ENCODE results near the gene RPS6KA5. TPM values are rescaled to one million over a fixed set of nuclear protein-coding genes. Genes with fewer than 3 reads are reported as not detected.
A peak's percentile ranks its signal among the peaks of the same experiment; 100 is the strongest.
"Not testable (repeated sequence)": the region's sequence is repeated elsewhere in the genome, so short reads cannot be mapped to it uniquely, and the experiment has no call there.

Gene RPS6KA5
- total and polyA plus RNA-seq, 2 donors (not counting 1 experiment from before 2014, with no cell fraction given) = 0.59 to 2.0 TPM

DNA sequence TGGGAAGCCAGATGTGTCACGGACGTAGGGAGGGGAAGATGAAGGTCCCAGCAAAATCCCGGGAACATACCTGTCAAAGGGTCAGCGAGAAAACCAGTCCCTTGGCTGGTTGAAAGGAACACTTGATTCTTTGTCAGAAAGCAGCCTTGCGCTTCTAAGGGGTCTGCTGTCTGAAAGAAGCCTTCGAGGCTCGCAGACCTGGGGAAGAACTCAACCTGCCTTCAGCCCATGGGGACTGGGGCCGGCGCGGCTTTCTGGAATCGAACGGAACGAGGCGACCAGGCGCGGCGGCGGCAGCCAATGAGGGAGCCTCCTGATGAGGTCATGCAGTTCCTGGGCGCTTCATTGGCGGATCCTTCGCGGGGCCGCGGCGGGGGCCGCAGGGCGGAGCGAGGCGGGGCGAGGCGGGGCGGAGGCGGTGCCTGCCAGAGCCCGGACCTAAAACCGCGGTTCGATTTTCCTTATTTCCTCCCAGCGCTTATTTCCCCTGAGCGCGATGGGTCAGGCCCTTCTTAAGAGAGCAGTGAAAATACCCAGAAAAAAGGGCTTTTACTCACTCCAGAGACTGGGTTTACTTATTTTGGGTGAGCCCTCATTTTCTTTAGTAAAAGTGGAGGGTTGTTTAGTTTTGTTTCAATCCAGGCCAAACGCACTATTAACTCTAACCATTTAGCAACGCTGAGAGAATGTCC, 232.4 kb downstream of the RPS6KA5 start:
- Histone ChIP-seq H3K4me1 (ENCODE audit: control insufficient read depth, extremely low read depth, insufficient read depth, low read length) (peaks cover 6% of the 10 kb centered on the region), H2AFZ (ENCODE audit: low read length) (peak overlapping the region; percentile 93), H3K36me3 (ENCODE audit: control insufficient read depth, insufficient read depth, low read length) (no peaks in the 10 kb centered on the region), H3K79me2 (ENCODE audit: control insufficient read depth, insufficient read depth, low read length) (no peaks in the 10 kb centered on the region), H3K27me3 (ENCODE audit: control insufficient read depth, insufficient read depth, low read length) (no peaks in the 10 kb centered on the region), H3K4me2 (ENCODE audit: extremely low read depth, insufficient read depth, low read length) (peak overlapping the region; percentile 94), H3K27ac (ENCODE audit: insufficient read depth, low read length) (no peak overlapping the region), H4K20me1 (ENCODE audit: control insufficient read depth, extremely low read depth, insufficient read depth, low read length) (no peaks in the 10 kb centered on the region), H3K9ac (ENCODE audit: insufficient read depth, low read length) (no peak overlapping the region), H3K4me3 (replicated peaks in 1 of 4; ENCODE audit: control extremely low read depth in 1 of 4, insufficient read depth in 1 of 4, low read depth in 3 of 4, low read length in 4 of 4) (peak overlapping the region; percentile 35 to 52 (median 42)), H3K9me3 (ENCODE audit: control insufficient read depth, insufficient read depth, low read depth, low read length) (no peaks in the 10 kb centered on the region)
- peak; percentile 77 to 81 for DNase-seq (ENCODE audit: low read depth in 2 of 2)
- no peak for TF ChIP-seq EZH2 (IDR thresholded peaks at IDR 0.05; ENCODE audit: low read length, missing control alignments)
- TF ChIP-seq, protein P1, sequence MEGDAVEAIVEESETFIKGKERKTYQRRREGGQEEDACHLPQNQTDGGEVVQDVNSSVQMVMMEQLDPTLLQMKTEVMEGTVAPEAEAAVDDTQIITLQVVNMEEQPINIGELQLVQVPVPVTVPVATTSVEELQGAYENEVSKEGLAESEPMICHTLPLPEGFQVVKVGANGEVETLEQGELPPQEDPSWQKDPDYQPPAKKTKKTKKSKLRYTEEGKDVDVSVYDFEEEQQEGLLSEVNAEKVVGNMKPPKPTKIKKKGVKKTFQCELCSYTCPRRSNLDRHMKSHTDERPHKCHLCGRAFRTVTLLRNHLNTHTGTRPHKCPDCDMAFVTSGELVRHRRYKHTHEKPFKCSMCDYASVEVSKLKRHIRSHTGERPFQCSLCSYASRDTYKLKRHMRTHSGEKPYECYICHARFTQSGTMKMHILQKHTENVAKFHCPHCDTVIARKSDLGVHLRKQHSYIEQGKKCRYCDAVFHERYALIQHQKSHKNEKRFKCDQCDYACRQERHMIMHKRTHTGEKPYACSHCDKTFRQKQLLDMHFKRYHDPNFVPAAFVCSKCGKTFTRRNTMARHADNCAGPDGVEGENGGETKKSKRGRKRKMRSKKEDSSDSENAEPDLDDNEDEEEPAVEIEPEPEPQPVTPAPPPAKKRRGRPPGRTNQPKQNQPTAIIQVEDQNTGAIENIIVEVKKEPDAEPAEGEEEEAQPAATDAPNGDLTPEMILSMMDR (conservative IDR thresholded peaks at IDR 0.05 in 1 of 2, IDR thresholded peaks at IDR 0.05 in 1 of 2; ENCODE audit: low read depth in 1 of 2, low read length in 2 of 2) = no peak

DNA sequence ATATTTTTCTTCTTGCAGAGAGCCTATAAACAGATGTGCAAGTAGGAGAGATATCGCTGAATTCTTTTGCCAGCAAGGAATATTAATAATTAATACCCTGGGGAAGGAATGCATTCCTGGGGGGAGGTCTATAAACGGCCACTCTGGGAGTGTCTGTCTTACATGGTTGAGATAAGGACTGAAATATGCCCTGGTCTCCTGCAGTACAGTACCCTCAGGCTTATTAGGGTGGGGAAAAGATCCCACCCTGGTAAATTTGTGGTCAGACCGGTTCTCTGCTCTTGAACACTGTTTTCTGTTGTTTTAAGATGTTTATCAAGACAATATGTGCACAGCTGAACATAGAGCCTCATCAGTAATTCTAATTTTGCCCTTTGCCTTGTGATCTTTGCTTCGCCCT, 236.9 kb downstream of the RPS6KA5 start:
- not testable (repeated sequence) for H3K36me3 ChIP-seq (ENCODE audit: control insufficient read depth, insufficient read depth, low read length); H3K27me3 ChIP-seq (ENCODE audit: control insufficient read depth, insufficient read depth, low read length); H3K9me3 ChIP-seq (ENCODE audit: control insufficient read depth, insufficient read depth, low read depth, low read length); DNase-seq (ENCODE audit: low read depth in 2 of 2); H3K4me3 ChIP-seq (replicated peaks in 1 of 4; ENCODE audit: control extremely low read depth in 1 of 4, insufficient read depth in 1 of 4, low read depth in 3 of 4, low read length in 4 of 4); H3K27ac ChIP-seq (ENCODE audit: insufficient read depth, low read length); H3K4me1 ChIP-seq (ENCODE audit: control insufficient read depth, extremely low read depth, insufficient read depth, low read length); H2AFZ ChIP-seq (ENCODE audit: low read length); H3K9ac ChIP-seq (ENCODE audit: insufficient read depth, low read length); H4K20me1 ChIP-seq (ENCODE audit: control insufficient read depth, extremely low read depth, insufficient read depth, low read length); H3K79me2 ChIP-seq (ENCODE audit: control insufficient read depth, insufficient read depth, low read length); H3K4me2 ChIP-seq (ENCODE audit: extremely low read depth, insufficient read depth, low read length)

DNA sequence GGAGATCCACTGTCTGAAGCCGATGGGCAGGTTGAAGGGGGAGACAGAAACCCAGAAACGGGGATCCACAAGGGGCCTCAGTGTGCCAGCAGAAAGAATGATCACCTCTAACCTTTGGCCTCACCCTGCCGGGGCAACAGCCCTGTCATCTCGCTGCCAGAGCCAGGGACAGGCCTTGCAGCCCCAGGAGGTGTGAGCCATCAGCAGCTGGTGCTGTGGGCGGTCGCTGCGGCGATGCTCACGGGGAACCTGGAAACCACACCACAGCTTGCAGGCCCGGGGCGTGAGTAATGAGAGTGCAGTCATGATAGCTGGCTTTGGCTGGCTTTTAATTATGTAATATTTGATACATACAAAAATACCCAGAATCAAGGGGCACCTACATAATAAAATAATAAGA, 239.5 kb downstream of the RPS6KA5 start:
- no peaks in the 10 kb centered on the region for H3K9me3 ChIP-seq (ENCODE audit: control insufficient read depth, insufficient read depth, low read depth, low read length)
- no peaks in the 10 kb centered on the region for H3K36me3 ChIP-seq (ENCODE audit: control insufficient read depth, insufficient read depth, low read length)
- no peak overlapping the region for H3K4me3 ChIP-seq (replicated peaks in 1 of 4; ENCODE audit: control extremely low read depth in 1 of 4, insufficient read depth in 1 of 4, low read depth in 3 of 4, low read length in 4 of 4)
- no peak overlapping the region for H2AFZ ChIP-seq (ENCODE audit: low read length)
- H3K9ac ChIP-seq (ENCODE audit: insufficient read depth, low read length) = no peak overlapping the region
- no peaks in the 10 kb centered on the region for H3K27me3 ChIP-seq (ENCODE audit: control insufficient read depth, insufficient read depth, low read length)
- peak in 1 of 2 donors; percentile 83 for DNase-seq (ENCODE audit: low read depth in 2 of 2)
- H3K4me1 ChIP-seq (ENCODE audit: control insufficient read depth, extremely low read depth, insufficient read depth, low read length) = no peaks in the 10 kb centered on the region
- H3K27ac ChIP-seq (ENCODE audit: insufficient read depth, low read length) = no peak overlapping the region
- H3K4me2 ChIP-seq (ENCODE audit: extremely low read depth, insufficient read depth, low read length) = no peak overlapping the region
- no peaks in the 10 kb centered on the region for H3K79me2 ChIP-seq (ENCODE audit: control insufficient read depth, insufficient read depth, low read length)
- TF ChIP-seq EZH2 (IDR thresholded peaks at IDR 0.05; ENCODE audit: low read length, missing control alignments) = no peak
- H4K20me1 ChIP-seq (ENCODE audit: control insufficient read depth, extremely low read depth, insufficient read depth, low read length) = no peaks in the 10 kb centered on the region

DNA sequence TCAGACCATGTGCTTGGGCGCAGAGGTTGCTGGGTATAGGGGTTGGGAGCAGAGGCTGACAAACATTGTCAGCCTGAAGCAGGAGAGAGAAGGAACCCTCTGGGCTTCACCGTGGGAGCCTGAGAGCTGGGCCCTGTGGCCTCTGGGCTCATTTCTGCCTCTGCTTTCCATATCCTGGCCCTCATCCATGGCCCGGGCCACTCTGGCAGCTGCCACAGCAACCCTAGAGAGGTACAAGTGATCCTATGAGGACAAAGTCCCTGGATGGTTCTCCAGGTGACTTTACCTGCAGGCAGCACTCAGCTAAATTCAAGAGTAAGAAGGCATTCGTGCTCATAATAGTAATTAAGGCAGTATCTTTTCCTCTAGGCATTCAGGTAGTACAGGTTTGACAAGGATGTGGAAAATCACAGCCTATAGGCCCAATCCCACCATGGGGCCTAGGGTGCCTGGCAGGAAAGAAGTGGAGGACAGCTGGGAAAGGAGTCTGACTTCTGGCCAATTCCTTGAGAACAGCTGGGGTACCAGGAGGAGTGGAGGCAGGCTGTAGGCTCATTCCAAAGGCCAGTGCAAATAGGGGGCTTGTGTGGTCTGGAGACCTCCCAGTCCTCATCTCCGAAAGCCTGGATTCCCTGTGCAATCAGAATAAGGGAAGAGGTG, 240.6 kb downstream of the RPS6KA5 start:
- H3K4me1 ChIP-seq (ENCODE audit: control insufficient read depth, extremely low read depth, insufficient read depth, low read length) = peaks cover 3% of the 10 kb centered on the region
- H3K9me3 ChIP-seq (ENCODE audit: control insufficient read depth, insufficient read depth, low read depth, low read length) = no peaks in the 10 kb centered on the region
- no peak overlapping the region for H3K4me3 ChIP-seq (replicated peaks in 1 of 4; ENCODE audit: control extremely low read depth in 1 of 4, insufficient read depth in 1 of 4, low read depth in 3 of 4, low read length in 4 of 4)
- no peak overlapping the region for H3K27ac ChIP-seq (ENCODE audit: insufficient read depth, low read length)
- H3K79me2 ChIP-seq (ENCODE audit: control insufficient read depth, insufficient read depth, low read length) = peaks cover 3% of the 10 kb centered on the region
- no peak for TF ChIP-seq EZH2 (IDR thresholded peaks at IDR 0.05; ENCODE audit: low read length, missing control alignments)
- TF ChIP-seq, protein P1 (conservative IDR thresholded peaks at IDR 0.05 in 1 of 2, IDR thresholded peaks at IDR 0.05 in 1 of 2; ENCODE audit: low read depth in 1 of 2, low read length in 2 of 2) = no peak
- no peak overlapping the region for H3K9ac ChIP-seq (ENCODE audit: insufficient read depth, low read length)
- no peaks in the 10 kb centered on the region for H3K36me3 ChIP-seq (ENCODE audit: control insufficient read depth, insufficient read depth, low read length)
- H3K27me3 ChIP-seq (ENCODE audit: control insufficient read depth, insufficient read depth, low read length) = no peaks in the 10 kb centered on the region
- no peak overlapping the region for H3K4me2 ChIP-seq (ENCODE audit: extremely low read depth, insufficient read depth, low read length)
- no peaks in the 10 kb centered on the region for H4K20me1 ChIP-seq (ENCODE audit: control insufficient read depth, extremely low read depth, insufficient read depth, low read length)
- H2AFZ ChIP-seq (ENCODE audit: low read length) = no peak overlapping the region
- DNase-seq (ENCODE audit: low read depth in 2 of 2) = no peak
